Liver (tissue), 9 donors: ENCODE results near the gene RHO. TPM values are rescaled to one million over a fixed set of nuclear protein-coding genes. Genes with fewer than 3 reads are reported as not detected.
"Not testable (repeated sequence)": the region's sequence is repeated elsewhere in the genome, so short reads cannot be mapped to it uniquely, and the experiment has no call there.

ENCODE experiments used
- DNase-seq: peaks from one replicate; pipeline ENCODE4 v3.0.0-alpha.2; 2017; ENCODE audit warnings: low spot score
- H3K27ac ChIP-seq, 2 donors: one replicate each; pipeline ENCODE4 v1.7.0; 2013; ENCODE audit warnings: inconsistent platforms in 2 of 2, low read length in 2 of 2, control low read depth in 1 of 2, low read depth in 1 of 2, mild to moderate bottlenecking in 1 of 2
- H3K27me3 ChIP-seq, 4 donors: one replicate each; pipeline versions ENCODE4 v1.6.1 to v1.7.0; 2013; ENCODE audit warnings: low read length in 3 of 4, inconsistent platforms in 1 of 4, mild to moderate bottlenecking in 1 of 4, moderate library complexity in 1 of 4; ENCODE audit not compliant: control insufficient read depth in 4 of 4, insufficient read depth in 4 of 4
- H3K36me3 ChIP-seq, 4 donors: one replicate each; pipeline versions ENCODE4 v1.6.1 to v1.7.0; 2013; ENCODE audit warnings: low read length in 3 of 4, mild to moderate bottlenecking in 3 of 4, low read depth in 1 of 4, moderate library complexity in 1 of 4; ENCODE audit not compliant: control insufficient read depth in 4 of 4, insufficient read depth in 3 of 4
- H3K4me1 ChIP-seq, 4 donors: one replicate each; pipeline versions ENCODE4 v1.6.1 to v1.7.0; 2013; ENCODE audit warnings: low read length in 3 of 4, mild to moderate bottlenecking in 3 of 4, moderate library complexity in 1 of 4; ENCODE audit not compliant: control insufficient read depth in 4 of 4, insufficient read depth in 4 of 4
- H3K4me3 ChIP-seq, 3 donors: one replicate each; pipeline versions ENCODE4 v1.6.1 to v1.7.0; 2013; ENCODE audit warnings: low read length in 3 of 3, control low read depth in 1 of 3, low read depth in 1 of 3, mild to moderate bottlenecking in 1 of 3
- H3K9ac ChIP-seq, 2 donors: one replicate each; pipeline ENCODE4 v1.7.0; 2013; ENCODE audit warnings: low read length in 2 of 2, mild to moderate bottlenecking in 2 of 2, moderate library complexity in 2 of 2, control low read depth in 1 of 2, low read depth in 1 of 2
- H3K9me3 ChIP-seq, 4 donors: one replicate each; pipeline versions ENCODE4 v1.6.1 to v1.7.0; 2013; ENCODE audit warnings: low read length in 3 of 4; ENCODE audit not compliant: control insufficient read depth in 4 of 4
- ATF3 ChIP-seq: IDR thresholded peaks from 2 replicates; pipeline ENCODE4 v1.6.1; 2016; ENCODE audit warnings: antibody characterized with exemption
- CTCF ChIP-seq: fragments of 150-350 bp; IDR thresholded peaks from 2 replicates; pipeline ENCODE4 v1.5.1; 2017; ENCODE audit warnings: improper control_type of control experiment, low read depth, low read length; ENCODE audit not compliant: missing input control
- EGR1 ChIP-seq, 2 donors: IDR thresholded peaks; 2 replicates each; pipeline ENCODE4 v1.6.1; 2016 to 2018; ENCODE audit warnings: antibody characterized with exemption in 2 of 2, low read depth in 2 of 2
- FOXA1 ChIP-seq: IDR thresholded peaks from 2 replicates; pipeline ENCODE4 v1.6.1; 2016; ENCODE audit warnings: antibody characterized with exemption
- FOXA2 ChIP-seq: IDR thresholded peaks from 2 replicates; pipeline ENCODE4 v1.6.1; 2016; ENCODE audit warnings: antibody characterized with exemption
- GABPA ChIP-seq, 2 donors: IDR thresholded peaks in 1 of 2; conservative IDR thresholded peaks in 1 of 2; 2 replicates each; pipeline ENCODE4 v1.6.1; 2016; ENCODE audit warnings: antibody characterized with exemption in 2 of 2, mild to moderate bottlenecking in 1 of 2, moderate library complexity in 1 of 2
- HNF4A ChIP-seq, 2 donors: conservative IDR thresholded peaks; 2 replicates each; pipeline ENCODE4 v1.6.1; 2016; ENCODE audit warnings: antibody characterized with exemption in 2 of 2, mild to moderate bottlenecking in 2 of 2
- JUND ChIP-seq, 2 donors: IDR thresholded peaks; 2 replicates each; pipeline ENCODE4 v1.6.1; 2016; ENCODE audit warnings: antibody characterized with exemption in 2 of 2
- MAX ChIP-seq: IDR thresholded peaks from 2 replicates; pipeline ENCODE4 v1.6.1; 2016; ENCODE audit warnings: antibody characterized with exemption
- RAD21 ChIP-seq, 2 donors: IDR thresholded peaks; 2 replicates each; pipeline ENCODE4 v1.6.1; 2016; ENCODE audit warnings: antibody characterized with exemption in 2 of 2, mild to moderate bottlenecking in 2 of 2
- RXRA ChIP-seq, 2 donors: IDR thresholded peaks; 2 replicates each; pipeline ENCODE4 v1.6.1; 2017 to 2018; ENCODE audit warnings: antibody characterized with exemption in 2 of 2, mild to moderate bottlenecking in 1 of 2
- SP1 ChIP-seq: IDR thresholded peaks from 2 replicates; pipeline ENCODE4 v1.6.1; 2018; ENCODE audit warnings: antibody characterized with exemption, mild to moderate bottlenecking
- TAF1 ChIP-seq: conservative IDR thresholded peaks from 2 replicates; pipeline ENCODE4 v1.6.1; 2016; ENCODE audit warnings: antibody characterized with exemption, mild to moderate bottlenecking
- YY1 ChIP-seq: IDR thresholded peaks from 2 replicates; pipeline ENCODE4 v1.6.1; 2016; ENCODE audit warnings: antibody characterized with exemption, mild to moderate bottlenecking
- ZBTB33 ChIP-seq: IDR thresholded peaks from 2 replicates; pipeline ENCODE4 v1.6.1; 2016; ENCODE audit warnings: antibody characterized with exemption
- WGBS: extraction: QIAGEN DNeasy Blood & Tissue Kit; methylation state at CpG from one replicate; pipeline ENCODE4 v1.1.7; 2013; 5-methylcytosine and 5-hydroxymethylcytosine counted together
- polyA plus RNA-seq, 2 donors: library from polyadenylated mRNA; stranded (reverse) in 1 of 2; unstranded in 1 of 2; fragments of 200-250 nt in 1 of 2; fragments of >200 nt in 1 of 2; fragmentation: Nextera tagmentation in 1 of 2; extraction: Ambion mirVana in 1 of 2; gene quantifications; one replicate each; pipeline versions ENCODE4 v1.2.1 to v1.2.3, GENCODE V29; 2013 to 2015
- total RNA-seq, 2 donors: library from RNA; depleted of rRNA; stranded (reverse); fragments of >200 nt; gene quantifications; one replicate each; pipeline ENCODE4 v1.2.3, GENCODE V29; 2014
- donor health status: healthy.
- donor health status: healthy.
- donor health status: healthy.
- donor health status: healthy.
- donor health status: healthy.

The RHO gene
- total and polyA plus RNA-seq, 4 donors: not detected

- TF ChIP-seq CTCF: peak; percentile 92
- no peak for TF ChIP-seq TAF1
- TF ChIP-seq SP1: no peak
- peak in 1 of 2 donors; percentile 26 for TF ChIP-seq JUND (IDR thresholded peaks at IDR 0.05)
- no peak for TF ChIP-seq GABPA (IDR thresholded peaks at IDR 0.05 in 1 of 2, conservative IDR thresholded peaks at IDR 0.05 in 1 of 2)
Measured at GRCh38 chr3:129490273-129490675, 38.2 kb upstream of the RHO start (continued).

- peak in 1 of 2 donors; percentile 30 for TF ChIP-seq RXRA (IDR thresholded peaks at IDR 0.05)
- TF ChIP-seq HNF4A (conservative IDR thresholded peaks at IDR 0.05): peak in 1 of 2 donors; percentile 32
- Histone ChIP-seq H3K27ac (peak overlapping the region; percentile 37 to 82), H3K4me1 (peaks cover 0 to 15% (median 8%) of the 10 kb centered on the region in 4 donors)
- not testable (repeated sequence) for H3K9me3 ChIP-seq, H3K36me3 ChIP-seq, H3K4me3 ChIP-seq, H3K9ac ChIP-seq, H3K27me3 ChIP-seq, DNase-seq
- 71% methylated on average over 4 of the region's 4 CpGs for WGBS
Measured at GRCh38 chr3:129491077-129491476, 37.4 kb upstream of the RHO start.

- Histone ChIP-seq H3K9me3 (no peaks in the 10 kb centered on the region), H3K9ac (no peak overlapping the region), H3K27ac (no peak overlapping the region), H3K4me3 (no peak overlapping the region), H3K36me3 (peaks cover 0 to 9% (median 0%) of the 10 kb centered on the region in 4 donors), H3K27me3 (no peaks in the 10 kb centered on the region), H3K4me1 (peaks cover 0 to 15% (median 8%) of the 10 kb centered on the region in 4 donors)
- 96% methylated on average over 9 of the region's 9 CpGs for WGBS
- TF ChIP-seq HNF4A (conservative IDR thresholded peaks at IDR 0.05) (no peak), MAX (no peak), GABPA (IDR thresholded peaks at IDR 0.05 in 1 of 2, conservative IDR thresholded peaks at IDR 0.05 in 1 of 2) (no peak), YY1 (no peak), FOXA1 (no peak), RAD21 (IDR thresholded peaks at IDR 0.05) (no peak), ZBTB33 (no peak), ATF3 (no peak), EGR1 (IDR thresholded peaks at IDR 0.05; ENCODE audit: low read depth in 2 of 2) (no peak), JUND (IDR thresholded peaks at IDR 0.05) (no peak), SP1 (no peak), FOXA2 (no peak)
- DNase-seq: no peak
Measured at GRCh38 chr3:129491794-129492193, 36.6 kb upstream of the RHO start.
